OCI-M2 (cell line): ENCODE measurements around the gene ATPAF2.

Experiments
- DNase-seq: peaks from one replicate; lab custom pipeline; 2025; ENCODE audit not compliant: unreplicated experiment; lab: John Stamatoyannopoulos, UW

Gene ATPAF2

DNA sequence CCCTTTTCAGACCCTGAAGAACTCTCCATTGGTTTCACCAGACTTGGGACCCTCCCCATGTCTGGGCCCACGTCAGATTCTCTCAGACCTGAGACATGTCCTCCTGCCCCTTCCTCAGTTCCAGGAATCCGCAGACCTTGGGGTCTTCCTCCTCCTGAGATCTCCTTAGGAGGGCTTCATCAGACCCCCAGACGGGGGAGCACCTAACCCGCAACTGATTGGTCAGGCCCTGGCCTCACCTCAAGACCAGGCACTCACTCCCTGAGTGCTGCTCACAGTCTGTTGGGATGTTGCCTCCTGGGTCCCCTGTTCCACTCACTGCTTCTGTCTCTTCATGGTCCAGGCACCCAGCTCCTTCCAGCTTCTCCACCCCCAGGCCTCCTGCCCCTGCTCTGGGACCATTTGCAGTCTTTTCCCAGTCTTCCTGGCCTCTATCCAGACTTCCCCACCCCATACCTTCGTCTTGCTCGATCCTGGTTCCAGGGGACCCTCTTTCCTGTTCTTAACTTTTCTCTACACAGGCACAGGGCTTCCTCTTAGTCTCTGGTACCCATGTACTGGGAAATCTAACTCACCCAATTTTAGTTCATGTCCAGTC, 1.4 kb upstream of the ATPAF2 start:
- DNase-seq, result no peak

DNA sequence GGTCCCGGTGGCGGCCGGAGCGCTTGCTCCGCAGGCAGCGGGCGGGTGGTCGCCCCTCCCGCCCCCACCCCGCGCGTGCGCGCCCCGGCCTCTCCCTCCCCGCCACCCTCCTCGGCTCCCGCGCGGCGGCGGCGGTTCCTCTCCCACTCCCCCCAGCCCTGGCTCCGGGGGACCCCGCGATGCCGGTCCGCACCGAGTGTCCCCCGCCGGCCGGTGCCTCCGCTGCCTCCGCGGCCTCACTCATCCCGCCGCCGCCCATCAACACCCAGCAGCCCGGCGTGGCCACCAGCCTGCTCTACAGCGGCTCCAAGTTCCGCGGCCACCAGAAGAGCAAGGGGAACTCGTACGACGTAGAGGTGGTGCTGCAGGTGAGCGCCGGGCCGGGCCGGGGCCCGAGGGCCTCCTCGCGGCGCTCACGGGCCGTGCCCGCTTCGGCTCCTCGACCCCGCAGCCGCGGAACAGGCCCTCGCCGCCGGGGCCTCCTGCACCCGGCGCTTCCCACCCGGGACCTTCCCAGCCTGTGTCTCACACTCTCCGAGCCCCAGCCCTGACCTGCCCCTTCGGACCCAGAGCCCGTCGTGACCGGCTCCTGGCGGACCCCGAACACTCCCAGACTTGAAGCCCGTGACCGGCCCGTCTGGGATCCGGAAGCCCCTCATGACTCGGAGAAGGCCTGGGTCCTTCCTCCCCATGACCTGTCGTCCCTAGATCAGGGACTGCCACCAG, 730 bp upstream of the ATPAF2 start:
- no peak for DNase-seq

DNA sequence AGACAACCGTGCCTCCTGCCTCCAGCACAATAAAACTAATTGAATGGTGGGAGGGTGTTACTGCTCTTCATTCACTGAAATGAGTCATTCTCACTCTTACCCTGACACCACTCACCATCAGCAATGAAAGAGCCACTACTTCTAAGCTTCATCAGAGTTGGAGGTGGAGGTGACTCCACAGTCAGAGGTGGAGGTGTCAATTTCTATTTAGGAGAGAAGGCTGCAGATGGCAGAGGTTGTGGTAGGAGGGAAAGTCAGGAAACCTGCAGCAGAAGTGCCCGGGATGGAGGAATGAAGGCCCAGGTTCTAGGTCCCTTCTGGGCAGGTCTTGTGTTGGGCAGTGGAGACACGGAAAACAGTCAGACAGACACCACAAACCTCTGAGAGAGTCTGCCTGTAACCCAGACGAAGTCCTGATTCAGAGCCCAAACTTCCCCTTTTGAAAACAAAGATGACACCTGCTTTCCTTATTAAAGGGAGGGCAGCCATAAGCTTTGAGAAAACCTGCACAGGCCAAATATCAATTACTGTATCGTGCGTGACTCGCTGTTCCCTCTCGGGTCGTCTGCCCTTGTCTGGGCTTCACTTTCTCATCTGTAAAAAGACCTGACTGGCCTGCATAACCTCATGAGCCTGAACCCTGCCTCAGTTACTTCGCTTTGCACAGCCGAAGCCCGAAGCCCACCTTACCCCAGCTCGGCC, 668 bp downstream of the ATPAF2 start:
- no peak for DNase-seq

DNA sequence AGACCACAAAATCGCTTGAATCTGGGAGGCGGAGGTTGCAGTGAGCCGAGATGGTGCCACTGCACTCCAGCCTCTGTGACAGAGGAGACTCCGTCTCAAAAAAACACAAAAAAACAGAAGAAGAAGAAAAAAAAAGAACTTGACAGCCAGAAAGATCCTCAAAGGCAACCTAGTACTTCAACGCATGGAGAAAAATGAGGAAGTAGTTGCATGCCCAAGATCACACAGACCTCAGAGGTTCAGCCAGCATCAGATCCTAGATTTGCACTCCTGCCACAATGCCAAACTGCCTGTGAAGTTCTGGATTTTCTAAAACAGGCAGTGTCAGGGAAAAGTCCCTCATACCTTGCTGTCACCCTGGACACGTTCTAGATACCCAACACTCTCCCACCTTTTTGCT, 1.5 kb downstream of the ATPAF2 start:
- DNase-seq, result peak; percentile 20

DNA sequence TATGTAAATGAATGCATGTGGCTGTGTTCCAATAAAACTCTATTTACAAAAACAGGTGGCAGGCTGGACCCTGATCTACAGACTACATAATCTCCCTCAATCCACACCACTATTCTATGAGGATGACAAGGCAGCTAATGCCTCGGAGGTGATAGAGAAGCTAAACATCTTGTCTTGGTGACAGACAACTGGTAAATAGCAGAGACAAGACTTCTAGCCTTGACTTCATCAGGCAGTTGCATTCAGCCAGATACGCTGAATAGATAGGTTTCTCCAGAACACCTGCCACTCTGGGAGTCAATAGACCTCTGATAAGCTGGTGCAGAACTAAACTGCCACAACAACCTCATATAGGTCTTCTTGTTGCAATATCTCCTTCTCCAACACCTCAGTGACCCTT, 3.3 kb downstream of the ATPAF2 start:
- DNase-seq, result no peak

DNA sequence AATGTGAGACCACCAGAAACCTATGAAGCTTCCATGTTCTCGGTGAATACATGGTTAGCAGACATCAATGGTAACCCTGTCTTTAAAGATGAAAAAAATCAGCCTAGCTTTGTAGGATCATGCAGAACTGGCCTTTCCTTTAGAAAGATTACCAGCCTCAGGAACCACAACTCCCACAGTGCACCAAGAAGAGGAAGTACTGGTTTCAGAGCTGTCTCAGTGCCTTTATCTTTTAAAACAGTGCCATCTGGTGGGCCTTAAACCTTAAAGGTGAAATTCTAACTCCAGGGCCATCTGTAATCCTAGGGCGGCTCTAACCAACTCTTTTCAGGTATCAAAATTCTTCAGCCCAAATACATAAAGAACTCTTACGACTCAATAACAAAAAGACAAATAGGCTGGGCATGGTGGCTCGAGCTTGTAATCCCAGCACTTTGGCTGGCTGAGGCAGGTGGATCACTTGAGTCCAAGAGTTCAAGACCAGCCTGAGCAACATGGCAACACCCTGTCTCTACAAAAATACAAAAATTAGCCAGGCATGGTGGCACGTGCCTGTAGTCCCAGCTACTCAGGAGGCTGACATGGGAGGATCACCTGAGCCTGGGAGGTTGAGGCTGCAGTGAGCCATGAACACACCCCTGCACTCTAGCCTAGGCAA, 5.4 kb downstream of the ATPAF2 start:
- DNase-seq, result peak; percentile 23

DNA sequence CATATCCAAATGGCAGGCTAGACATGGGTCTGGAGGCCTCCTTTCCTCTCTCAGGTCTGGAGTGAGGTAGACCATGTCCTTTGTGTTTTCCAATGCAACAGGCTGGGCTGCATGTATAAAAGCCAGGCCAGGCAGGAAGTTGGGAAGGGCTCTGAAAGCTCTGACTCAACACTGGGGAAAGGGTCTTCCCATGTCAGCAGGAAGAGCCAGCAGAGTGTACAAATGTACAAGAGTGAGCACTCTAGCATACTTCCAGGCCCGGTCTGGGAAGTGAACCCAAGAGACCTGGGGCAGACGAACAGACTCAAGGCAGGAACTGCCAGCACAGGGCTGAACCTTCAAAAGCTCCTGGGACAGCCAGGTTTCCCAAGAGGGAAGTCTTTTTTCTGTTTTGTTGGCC, 7.0 kb downstream of the ATPAF2 start:
- DNase-seq, result no peak

DNA sequence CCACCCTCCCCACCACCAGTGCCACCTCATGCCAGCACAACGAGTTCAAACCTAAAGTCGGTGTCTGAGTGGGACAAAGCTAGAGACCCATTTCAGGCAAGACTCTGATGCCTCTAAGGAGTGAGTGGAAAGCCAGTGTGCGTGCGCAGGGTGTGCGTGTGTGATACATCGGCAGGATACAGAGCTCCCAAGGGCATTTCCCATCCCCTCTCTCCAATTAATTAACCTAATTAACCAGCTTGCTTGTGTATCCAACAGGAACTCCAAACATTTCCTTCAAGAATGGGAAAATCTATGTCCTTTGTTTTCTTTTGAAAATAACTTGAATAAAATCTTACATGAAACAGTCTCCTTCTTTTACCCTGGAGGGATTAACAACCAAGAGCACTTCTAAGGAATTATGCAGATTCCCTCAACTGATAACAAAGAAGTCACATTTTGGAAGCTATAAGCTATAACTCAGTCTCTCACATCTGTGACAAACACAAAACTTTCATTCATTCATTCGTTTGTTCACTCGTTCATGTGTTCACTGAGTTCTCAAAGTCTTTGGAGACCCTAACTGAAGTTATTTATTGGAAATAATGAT, 9.9 kb downstream of the ATPAF2 start:
- no peak for DNase-seq

DNA sequence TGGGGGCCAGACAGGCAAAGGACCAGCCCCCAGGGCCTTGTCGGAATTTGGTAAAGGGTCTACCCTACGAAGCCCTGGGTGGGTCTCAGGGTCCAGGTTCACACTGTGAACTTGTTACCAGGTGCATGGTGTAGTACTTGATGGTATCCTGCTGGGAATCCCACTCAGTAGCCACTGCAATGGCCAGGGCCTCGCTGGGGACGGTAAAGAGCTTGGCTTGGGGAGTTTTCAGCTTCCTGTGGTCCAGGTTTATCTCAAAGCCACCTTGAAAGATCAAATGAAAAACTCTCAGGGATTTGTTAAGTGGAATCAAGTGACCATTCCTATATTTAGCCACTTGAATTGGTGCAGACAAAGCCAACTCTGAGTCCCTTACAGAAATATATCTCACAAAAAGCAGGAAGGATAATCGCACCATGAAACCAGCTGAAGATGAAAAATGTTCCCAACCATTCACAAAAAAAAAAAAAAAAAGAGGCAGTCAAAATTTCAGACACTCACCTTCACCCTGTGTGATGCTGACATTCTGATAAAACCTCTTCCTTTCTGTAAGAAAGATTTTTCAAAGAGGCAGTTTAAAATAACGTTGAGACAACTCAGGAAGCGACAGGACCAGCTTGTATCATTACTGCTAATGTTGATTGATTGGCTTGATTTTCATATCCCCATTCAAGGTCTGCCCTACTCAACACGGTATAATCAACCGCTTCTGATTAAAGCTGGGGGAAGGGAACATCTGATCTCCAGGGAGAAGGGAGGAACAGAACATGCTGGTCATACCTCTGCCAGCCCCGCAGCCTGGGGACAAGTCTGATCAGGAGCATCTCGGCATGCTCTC, 10.6 kb downstream of the ATPAF2 start:
- no peak for DNase-seq

DNA sequence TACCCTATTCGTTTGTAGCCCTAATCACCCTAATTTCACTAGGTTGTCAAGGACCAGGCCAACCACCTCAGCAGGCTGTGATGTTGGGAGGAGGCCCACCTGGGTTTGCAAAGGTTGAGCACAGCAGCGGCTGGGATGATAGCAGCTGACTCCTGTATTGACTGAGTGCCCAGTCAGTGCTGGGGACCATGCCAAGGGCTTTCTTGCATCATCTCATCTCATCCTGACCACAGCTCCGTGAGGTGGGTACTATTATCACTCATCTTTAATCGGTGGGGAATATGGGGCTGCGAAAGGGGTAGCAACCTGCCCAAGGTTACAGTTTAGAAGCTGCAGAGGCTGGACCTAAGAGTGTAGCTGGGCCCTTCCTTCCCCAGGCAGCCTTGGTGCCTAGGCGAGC, 11.7 kb downstream of the ATPAF2 start:
- DNase-seq, result no peak

DNA sequence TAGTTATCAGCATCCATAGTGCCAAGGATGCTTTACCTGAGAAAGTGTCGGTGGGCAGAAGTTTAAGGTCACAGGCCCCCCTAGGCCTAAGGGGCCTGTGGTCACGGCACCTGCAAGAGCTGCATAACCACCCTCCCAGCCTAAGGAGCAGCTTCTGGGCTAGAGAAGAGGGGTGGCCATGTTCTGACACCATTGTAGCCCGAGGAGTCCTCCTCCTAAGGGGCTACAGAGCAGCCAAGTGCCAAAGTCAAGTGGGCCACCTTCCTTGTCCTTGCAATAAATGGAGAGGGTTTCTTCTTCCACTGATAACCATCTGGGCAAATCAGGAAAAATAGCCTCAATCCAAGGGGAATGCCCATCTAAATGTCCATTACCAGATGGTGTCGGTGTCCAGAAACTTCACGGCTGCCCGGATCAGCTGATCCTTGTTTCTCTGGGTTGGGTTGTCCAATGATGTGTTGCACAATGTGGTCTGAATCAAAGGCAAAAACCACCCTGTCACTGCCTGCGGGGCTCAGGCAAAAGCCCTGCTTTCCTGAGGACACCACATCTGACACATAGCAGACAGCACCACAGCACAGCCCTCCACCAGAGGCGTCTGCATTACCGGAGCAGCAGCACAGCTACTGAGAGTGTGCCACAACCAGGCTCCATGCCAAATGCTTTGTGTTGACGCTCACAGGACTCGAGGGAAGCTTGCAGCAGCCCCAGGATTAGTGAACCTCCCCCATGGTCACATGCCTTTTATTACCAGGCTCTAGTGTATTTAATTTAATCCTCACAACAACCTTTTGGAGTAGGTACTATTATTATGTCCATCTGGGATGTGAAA, 12.8 kb downstream of the ATPAF2 start:
- no peak for DNase-seq

DNA sequence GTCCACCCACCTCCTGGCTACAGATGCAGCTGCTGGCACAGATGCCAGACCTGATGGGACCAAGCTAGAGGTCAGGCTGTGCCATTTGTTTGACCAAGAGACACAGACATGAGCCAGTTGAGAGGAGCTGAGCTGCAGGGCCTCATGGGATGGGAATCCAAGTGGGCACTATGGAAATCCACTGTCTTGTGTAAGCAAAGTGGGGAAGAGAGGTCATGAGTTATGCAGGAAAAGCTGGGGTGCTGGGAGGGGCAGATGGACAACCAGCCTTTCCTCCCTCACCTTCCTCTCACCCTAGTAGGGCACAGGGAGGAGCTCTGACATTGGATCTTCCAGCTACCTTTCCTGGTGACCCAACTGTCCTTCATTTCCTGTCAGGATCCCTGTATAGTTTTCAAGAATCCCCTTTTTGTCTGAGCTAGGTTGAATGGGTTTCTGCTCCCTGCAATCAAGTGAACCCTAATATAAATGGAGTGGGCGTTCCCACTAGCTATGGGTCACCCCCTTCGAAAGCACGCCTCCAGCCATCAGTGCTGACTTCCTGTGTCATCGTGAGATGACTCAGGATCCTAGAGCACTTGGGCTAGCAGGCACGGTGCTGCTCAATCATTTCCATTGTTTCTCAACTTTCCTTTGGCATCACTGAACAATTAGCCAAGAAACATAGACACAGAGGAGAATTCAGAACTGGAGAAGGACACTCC, 13.6 kb downstream of the ATPAF2 start:
- no peak for DNase-seq

DNA sequence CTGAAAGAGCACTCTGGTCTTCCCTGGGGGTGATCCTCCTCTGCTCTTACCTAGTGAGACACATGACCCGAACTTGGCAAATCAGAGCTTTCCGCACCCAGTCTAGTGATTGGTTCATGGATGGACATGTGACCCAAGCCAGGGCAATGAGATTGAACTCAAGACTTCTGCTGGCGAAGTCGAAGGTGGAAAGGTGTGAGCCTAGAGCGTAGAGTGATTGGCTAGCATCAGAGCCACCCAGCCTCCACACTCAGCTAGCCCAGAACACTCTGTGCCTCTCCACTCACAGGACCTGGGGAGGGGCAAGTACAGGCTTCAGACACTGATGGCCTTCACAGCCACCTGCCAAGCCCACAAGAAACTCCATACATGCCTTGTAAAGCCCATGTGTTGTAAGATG, 17.6 kb downstream of the ATPAF2 start:
- DNase-seq, result no peak

DNA sequence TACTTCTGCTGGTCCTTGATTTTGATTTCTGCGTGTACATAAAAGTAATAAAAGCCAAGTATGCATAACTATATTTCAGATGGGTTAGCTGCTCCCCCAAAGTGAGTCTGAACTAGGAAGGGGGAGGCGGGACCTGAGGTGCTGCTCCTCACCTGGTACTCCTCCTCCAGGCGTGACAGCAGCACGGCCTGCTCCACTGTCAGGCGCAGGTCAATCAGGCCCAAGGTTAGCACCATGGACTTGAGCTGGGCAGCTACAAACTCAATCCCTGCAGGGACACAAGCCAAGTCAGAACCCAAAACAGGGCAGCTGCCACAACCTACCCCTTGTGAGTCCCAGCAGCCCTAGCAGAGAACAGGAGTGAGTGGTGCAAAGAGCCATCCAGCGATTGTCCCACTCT, 18.0 kb downstream of the ATPAF2 start:
- no peak for DNase-seq

DNA sequence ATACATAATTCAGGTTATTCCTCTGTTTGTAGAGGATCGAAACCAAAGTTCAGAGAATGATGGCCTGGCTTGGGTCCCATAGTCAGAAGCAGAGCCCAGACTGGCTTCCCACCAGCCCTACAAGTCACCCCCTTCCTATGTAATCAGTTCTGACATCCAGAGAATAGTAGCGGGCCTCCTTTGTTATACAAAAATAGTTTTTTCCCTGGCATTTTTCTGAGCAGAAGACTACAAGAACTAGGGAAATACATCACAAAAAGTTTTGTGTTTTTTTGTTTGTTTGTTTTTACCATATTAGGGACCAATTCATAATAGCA, 19.2 kb downstream of the ATPAF2 start:
- no peak for DNase-seq

DNA sequence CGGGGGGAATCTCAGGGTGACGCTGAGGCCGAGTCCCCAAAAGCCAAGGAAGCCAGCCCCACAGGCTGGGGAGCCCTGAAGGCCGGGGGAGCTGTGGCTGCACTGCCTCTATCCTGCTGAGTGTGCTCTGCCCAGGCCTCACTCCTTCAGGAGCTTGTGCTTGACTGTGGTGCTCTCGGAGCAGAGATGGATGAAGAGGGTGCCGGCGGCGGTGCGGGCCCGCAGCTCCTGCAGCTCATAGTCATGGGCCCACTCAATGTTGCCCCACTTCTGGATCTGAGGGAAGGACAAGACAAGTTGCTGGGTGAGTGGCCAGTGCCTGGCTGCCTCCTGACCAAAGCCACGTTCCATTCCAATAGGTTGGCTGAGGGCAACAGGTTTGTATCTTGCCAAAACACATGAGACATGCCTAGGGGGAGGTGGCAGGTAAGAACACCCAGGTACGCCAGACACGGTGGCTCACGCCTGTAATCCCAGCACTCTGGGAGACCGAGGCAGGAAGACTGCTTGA, 20.5 kb downstream of the ATPAF2 start:
- no peak for DNase-seq

DNA sequence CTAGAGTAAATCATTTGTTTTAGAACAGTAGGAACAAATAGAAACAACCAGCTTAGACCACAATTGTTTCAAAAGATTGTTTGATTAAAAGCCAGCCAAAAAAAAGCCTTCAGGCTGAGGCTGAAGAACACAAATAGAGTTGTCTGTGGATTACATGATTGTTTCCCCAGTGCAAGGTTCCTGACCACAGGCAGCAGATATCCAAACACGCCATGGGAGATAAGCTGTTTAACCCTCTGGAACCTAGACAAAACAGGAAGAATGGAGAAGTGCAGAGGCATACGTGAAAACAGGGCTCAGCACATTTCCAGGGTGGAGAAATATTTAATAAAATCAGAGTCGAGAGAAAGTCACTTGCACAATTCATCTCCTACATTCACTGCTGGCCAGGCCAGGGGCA, 21.0 kb downstream of the ATPAF2 start:
- peak; percentile 6 for DNase-seq

DNA sequence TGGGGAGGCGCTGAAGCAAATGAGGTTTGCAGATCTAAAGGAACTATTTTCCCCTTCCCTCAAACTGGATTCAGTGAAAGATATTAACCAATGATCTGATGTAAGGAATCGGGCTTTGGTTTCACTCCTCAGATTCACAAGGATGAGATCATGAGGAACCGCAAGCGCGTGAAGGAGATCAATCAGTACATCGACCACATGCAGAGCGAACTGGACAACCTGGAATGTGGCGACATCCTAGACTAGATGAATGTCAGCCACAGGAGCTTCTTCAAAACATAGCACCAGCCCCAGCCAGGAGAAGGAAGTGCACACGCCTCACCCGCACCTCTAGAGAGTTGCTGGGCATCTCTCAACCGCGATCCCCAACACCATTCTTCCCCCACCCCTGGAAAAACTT, 22.5 kb downstream of the ATPAF2 start:
- DNase-seq, result no peak

DNA sequence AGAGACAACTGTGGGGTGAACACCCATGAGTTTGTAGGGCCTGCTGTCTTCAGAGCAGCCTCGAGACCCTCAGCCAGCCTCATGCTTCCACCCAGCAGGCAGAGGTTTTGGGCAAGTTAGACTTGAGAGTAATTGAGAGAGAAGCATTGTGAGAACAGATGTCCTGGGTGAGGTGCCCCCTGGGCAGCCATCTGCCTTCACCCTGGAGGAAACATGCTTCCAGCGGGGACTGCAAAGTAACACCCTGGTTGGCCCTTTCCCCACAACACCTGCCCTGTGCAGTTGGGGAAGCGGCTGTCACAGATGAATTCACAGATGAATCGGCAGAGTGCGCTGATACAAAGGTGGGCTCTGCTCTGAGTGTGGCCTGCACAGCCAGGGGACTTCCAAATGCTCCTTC, 23.4 kb downstream of the ATPAF2 start:
- no peak for DNase-seq
